NB4 (cell line): ENCODE results near the gene MINAR1.

Experiments
- POLR2A ChIP-seq: IDR thresholded peaks from 2 replicates; pipeline ENCODE4 v1.6.1; 2011; ENCODE audit warnings: mild to moderate bottlenecking; ENCODE audit not compliant: insufficient read length; ENCODE audit errors: extremely low read depth
- TF ChIP-seq, protein P1 (sequence below): IDR thresholded peaks from one replicate; pipeline ENCODE4 v1.5.1; 2012; ENCODE audit warnings: low read depth, low read length

- TF ChIP-seq, protein P1, sequence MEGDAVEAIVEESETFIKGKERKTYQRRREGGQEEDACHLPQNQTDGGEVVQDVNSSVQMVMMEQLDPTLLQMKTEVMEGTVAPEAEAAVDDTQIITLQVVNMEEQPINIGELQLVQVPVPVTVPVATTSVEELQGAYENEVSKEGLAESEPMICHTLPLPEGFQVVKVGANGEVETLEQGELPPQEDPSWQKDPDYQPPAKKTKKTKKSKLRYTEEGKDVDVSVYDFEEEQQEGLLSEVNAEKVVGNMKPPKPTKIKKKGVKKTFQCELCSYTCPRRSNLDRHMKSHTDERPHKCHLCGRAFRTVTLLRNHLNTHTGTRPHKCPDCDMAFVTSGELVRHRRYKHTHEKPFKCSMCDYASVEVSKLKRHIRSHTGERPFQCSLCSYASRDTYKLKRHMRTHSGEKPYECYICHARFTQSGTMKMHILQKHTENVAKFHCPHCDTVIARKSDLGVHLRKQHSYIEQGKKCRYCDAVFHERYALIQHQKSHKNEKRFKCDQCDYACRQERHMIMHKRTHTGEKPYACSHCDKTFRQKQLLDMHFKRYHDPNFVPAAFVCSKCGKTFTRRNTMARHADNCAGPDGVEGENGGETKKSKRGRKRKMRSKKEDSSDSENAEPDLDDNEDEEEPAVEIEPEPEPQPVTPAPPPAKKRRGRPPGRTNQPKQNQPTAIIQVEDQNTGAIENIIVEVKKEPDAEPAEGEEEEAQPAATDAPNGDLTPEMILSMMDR = no peak
- no peak for TF ChIP-seq POLR2A
Observed at GRCh38 chr15:79432345-79433275, 474 bp downstream of the MINAR1 start.
